Memory B cell (primary cell): ENCODE measurements around the gene SPNS1.
"Not testable (repeated sequence)": the region's sequence is repeated elsewhere in the genome, so short reads cannot be mapped to it uniquely, and the experiment has no call there.

Experiments
- ATAC-seq: fragments of 150-1000 bp; cut with Tn5 transposase; 2 replicates; pipeline ENCODE4 v1.10.0; 2021; ENCODE audit warnings: low read depth, mild to moderate bottlenecking, moderate library complexity
- DNase-seq, 2 donors: peaks; one replicate each; pipeline ENCODE4 v3.0.0; 2022; ENCODE audit warnings: low spot score in 2 of 2
- H3K27ac Mint-ChIP-seq: one replicate; pipeline ENCODE4 v1.8.0; 2022; ENCODE audit warnings: mild to moderate bottlenecking, moderate library complexity, mixed read lengths
- H3K27me3 Mint-ChIP-seq: one replicate; pipeline ENCODE4 v1.8.0; 2022; ENCODE audit warnings: mixed read lengths
- H3K36me3 Mint-ChIP-seq: one replicate; pipeline ENCODE4 v1.8.0; 2022; ENCODE audit warnings: mild to moderate bottlenecking, mixed read lengths
- H3K4me1 Mint-ChIP-seq: one replicate; pipeline ENCODE4 v1.8.0; 2022; ENCODE audit warnings: mixed read lengths
- H3K4me3 Mint-ChIP-seq: one replicate; pipeline ENCODE4 v1.8.0; 2022; ENCODE audit warnings: mild to moderate bottlenecking, moderate library complexity, mixed read lengths
- H3K9me3 Mint-ChIP-seq: one replicate; pipeline ENCODE4 v1.8.0; 2022; ENCODE audit warnings: mixed read lengths

The SPNS1 gene

DNA sequence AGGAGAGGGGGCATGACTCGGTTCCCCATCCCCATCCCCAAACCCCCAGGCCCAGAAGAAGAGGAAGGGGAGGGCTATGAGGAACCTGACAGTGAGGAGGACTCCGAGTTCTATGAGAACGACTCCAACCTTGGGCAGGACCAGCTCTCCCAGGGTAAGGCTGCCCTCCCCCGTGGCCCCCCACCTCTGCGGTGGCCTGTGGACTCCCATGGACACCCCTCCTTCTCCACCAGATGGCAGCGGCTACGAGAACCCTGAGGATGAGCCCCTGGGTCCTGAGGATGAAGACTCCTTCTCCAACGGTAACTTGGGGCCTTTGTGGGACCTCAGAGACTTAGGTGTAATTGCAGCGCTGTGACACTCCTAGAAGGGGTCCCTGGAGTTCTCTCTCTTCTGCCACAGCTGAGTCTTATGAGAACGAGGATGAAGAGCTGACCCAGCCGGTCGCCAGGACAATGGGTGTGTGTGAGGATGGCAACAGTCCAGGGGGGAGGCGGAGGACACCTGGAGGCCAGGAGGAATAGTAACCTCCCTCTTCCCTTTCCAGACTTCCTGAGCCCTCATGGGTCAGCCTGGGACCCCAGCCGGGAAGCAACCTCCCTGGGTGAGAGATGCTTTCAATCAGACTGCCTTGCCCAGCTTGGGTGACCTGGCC, 37.2 kb upstream of the SPNS1 start:
- no peak for DNase-seq
- Mint-ChIP-seq H3K36me3 (peaks cover 42% of the 10 kb centered on the region), H3K27ac (peak overlapping the region; percentile 79)

DNA sequence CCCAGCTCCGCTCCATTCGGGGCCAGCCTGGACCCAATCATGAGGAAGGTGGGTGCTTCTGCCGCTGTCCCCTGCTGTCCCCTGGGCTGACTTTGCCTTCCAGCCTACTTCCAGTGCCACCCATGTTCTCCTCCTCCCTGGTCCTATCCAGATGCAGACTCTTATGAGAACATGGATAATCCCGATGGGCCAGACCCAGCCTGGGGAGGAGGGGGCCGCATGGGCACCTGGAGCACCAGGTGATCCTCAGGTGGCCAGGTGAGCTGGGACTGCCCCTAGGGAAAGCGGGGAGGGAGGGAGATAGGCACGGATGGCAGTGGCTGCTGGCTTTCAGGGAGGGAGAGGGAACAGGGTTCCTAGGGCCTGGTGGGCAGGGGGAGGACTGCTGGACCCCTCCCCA, 35.9 kb upstream of the SPNS1 start:
- Mint-ChIP-seq H3K9me3 (no peaks in the 10 kb centered on the region), H3K4me3 (no peak overlapping the region), H3K27ac (peak overlapping the region; percentile 64), H3K36me3 (peaks cover 42% of the 10 kb centered on the region), H3K27me3 (no peaks in the 10 kb centered on the region), H3K4me1 (peaks cover 32% of the 10 kb centered on the region)
- DNase-seq (no peak), ATAC-seq (no peak)

More for the DNA sequence above, 37.2 kb upstream of the SPNS1 start:
- H3K4me3 Mint-ChIP-seq = no peak overlapping the region
- no peak for ATAC-seq
- H3K9me3 Mint-ChIP-seq = no peaks in the 10 kb centered on the region
- H3K27me3 Mint-ChIP-seq = no peaks in the 10 kb centered on the region
- H3K4me1 Mint-ChIP-seq = peaks cover 37% of the 10 kb centered on the region

DNA sequence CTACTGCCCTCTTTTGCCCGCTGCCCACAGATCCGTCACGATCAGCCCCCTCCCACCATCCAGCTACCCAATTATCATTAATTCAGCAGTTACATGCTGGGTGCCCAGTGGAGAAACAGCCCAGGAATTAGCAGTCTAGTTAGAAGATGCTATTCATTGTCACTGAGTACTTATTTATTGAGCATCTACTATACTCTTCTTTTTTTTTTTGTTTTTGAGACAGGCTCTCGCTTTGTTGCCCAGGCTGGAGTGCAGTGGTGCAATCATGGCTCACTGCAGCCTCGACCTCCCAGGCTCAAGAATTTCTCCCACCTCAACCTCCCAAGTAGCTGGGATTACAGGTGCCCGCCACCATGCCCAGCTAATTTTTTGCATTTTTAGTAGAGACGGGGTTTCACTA, 34.8 kb upstream of the SPNS1 start:
- not testable (repeated sequence) for ATAC-seq, DNase-seq, H3K27ac Mint-ChIP-seq, H3K4me3 Mint-ChIP-seq, H3K27me3 Mint-ChIP-seq, H3K9me3 Mint-ChIP-seq
- Mint-ChIP-seq H3K4me1 (peaks cover 27% of the 10 kb centered on the region), H3K36me3 (peaks cover 35% of the 10 kb centered on the region)

DNA sequence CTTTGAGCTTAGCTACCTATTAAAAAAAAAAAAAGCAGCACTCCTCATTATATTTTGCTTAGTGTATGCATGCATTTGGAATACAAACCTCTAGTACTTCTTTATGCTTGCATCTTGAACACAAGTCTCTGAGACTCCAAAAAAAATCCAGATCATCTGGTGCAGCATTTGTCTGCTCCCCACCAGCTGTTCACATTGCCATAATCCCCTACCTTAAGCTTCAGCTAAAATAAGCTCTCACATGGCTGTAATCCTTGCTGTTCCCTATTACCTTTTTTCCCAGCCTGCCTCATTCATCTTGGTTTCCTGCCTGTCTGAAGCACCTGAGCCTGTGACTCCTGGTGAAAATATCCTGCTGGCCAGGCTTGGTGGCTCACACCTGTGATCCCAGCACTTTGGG, 31.3 kb upstream of the SPNS1 start:
- no peak overlapping the region for H3K27ac Mint-ChIP-seq
- H3K4me3 Mint-ChIP-seq = no peak overlapping the region
- DNase-seq (no peak), ATAC-seq (no peak)
- H3K4me1 Mint-ChIP-seq = peaks cover 15% of the 10 kb centered on the region
- no peaks in the 10 kb centered on the region for H3K27me3 Mint-ChIP-seq
- no peaks in the 10 kb centered on the region for H3K9me3 Mint-ChIP-seq
- H3K36me3 Mint-ChIP-seq = peaks cover 9% of the 10 kb centered on the region

DNA sequence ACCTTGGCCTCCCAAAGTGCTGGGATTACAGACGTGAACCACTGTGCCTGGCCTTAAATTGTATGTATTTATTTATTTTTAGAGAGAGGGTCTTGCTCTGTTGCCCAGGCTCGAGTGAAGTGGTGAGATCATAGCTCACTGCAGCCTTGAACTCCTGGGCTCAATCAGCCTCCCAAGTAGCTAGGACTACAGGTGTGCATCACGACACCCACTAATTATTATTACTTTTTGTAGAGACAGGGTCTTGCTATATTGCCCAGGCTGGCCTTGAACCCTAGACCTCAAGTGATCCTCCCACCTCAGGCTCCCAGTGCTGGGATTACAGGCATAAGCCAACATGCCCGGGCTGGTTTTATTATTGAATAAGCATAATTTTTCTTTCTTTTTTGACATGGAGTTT, 27.9 kb upstream of the SPNS1 start:
- ATAC-seq = no peak
- peaks cover 16% of the 10 kb centered on the region for H3K4me1 Mint-ChIP-seq
- no peaks in the 10 kb centered on the region for H3K9me3 Mint-ChIP-seq
- no peak for DNase-seq
- no peak overlapping the region for H3K4me3 Mint-ChIP-seq
- no peaks in the 10 kb centered on the region for H3K27me3 Mint-ChIP-seq
- H3K36me3 Mint-ChIP-seq = peaks cover 2% of the 10 kb centered on the region
- no peak overlapping the region for H3K27ac Mint-ChIP-seq

DNA sequence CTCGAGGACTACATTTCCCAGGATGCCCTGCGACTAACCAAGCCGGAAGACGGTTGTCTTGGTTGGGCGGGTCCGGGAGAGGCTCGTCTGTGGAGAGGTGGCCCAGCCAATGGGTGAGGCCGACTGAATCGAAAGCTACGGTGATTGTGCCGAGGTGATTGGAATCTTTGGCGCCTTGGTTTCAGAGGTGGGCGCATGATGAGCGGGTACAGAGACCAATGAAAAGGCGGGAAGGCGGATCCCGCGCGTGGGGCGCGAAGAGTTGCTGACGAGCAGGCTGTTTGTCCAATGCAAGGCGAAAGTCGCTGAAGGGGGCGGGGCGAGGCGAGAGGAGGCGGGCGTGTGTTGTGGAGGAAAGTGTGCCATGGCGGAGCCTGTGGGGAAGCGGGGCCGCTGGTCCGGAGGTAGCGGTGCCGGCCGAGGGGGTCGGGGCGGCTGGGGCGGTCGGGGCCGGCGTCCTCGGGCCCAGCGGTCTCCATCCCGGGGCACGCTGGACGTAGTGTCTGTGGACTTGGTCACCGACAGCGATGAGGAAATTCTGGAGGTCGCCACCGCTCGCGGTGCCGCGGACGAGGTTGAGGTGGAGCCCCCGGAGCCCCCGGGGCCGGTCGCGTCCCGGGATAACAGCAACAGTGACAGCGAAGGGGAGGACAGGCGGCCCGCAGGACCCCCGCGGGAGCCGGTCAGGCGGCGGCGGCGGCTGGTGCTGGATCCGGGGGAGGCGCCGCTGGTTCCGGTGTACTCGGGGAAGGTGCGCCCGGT, 23.7 kb upstream of the SPNS1 start, which contains the start of gene NFATC2IP:
Gene NFATC2IP (plus strand): TSS at position 290 of the 762 bp plus-strand sequence. CDS start 75 bp downstream, at position 365.
- peaks cover 8% of the 10 kb centered on the region for H3K36me3 Mint-ChIP-seq
- ATAC-seq = peak; percentile 91
- peaks cover 19% of the 10 kb centered on the region for H3K4me1 Mint-ChIP-seq
- no peaks in the 10 kb centered on the region for H3K27me3 Mint-ChIP-seq
- H3K9me3 Mint-ChIP-seq = no peaks in the 10 kb centered on the region
- peak within 1 kb of the TSS; percentile 86 for H3K27ac Mint-ChIP-seq
- peak; percentile 98 to 99 for DNase-seq
- peak within 1 kb of the TSS; percentile 96 for H3K4me3 Mint-ChIP-seq

DNA sequence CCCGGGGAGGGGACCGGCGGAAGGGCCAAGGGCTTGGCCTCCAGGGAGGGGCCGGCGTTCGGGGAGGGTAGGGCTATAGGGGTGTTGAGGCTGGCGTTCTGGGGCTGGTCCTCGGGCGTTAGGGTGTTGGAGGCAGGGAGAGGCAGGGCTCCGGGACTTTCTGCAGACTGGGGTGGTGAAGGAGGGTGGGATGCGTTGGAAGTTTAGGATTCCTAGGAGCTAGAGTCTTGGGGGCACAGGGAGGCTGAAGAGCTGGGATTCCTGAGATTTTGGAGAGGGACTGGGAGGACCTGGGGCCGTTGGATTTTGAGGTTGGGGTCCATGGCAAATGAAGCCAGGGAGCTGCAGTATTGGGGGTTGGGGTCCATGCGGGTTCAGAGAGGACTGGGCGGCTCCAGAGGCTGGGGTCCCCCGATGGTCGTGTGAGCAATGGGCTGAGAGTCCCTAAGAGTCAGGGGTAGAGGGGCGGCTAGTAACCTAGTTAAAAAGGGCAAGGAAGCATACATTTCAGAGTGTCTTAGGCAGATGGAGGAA, 23.1 kb upstream of the SPNS1 start:
- Mint-ChIP-seq H3K27me3 (no peaks in the 10 kb centered on the region), H3K36me3 (peaks cover 13% of the 10 kb centered on the region), H3K4me3 (peak overlapping the region; percentile 96), H3K27ac (peak overlapping the region; percentile 86), H3K4me1 (peaks cover 17% of the 10 kb centered on the region), H3K9me3 (no peaks in the 10 kb centered on the region)
- no peak for DNase-seq
- ATAC-seq = no peak

DNA sequence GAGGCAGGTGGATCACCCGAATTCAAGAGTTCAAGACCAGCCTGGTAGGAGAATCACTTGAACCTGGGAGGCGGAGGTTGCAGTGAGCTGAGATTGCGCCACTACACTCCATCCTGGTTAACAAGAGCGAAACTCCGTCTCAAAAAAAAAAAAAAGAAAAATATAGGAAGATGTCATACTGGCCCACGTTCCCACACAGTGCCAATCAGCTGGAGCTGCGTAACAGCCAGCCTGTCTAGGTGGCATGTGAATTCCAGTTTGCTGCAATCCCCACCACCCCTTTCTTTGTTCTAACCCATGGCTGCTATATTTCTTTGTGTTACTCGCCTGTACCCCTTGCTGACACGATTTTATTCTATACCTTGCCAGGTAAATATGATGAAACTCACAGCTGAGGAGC, 16.4 kb upstream of the SPNS1 start:
- ATAC-seq = no peak
- Mint-ChIP-seq H3K27me3 (no peaks in the 10 kb centered on the region), H3K4me1 (peaks cover 4% of the 10 kb centered on the region), H3K9me3 (no peaks in the 10 kb centered on the region), H3K4me3 (no peak overlapping the region), H3K36me3 (peaks cover 25% of the 10 kb centered on the region), H3K27ac (no peak overlapping the region)
- no peak for DNase-seq

DNA sequence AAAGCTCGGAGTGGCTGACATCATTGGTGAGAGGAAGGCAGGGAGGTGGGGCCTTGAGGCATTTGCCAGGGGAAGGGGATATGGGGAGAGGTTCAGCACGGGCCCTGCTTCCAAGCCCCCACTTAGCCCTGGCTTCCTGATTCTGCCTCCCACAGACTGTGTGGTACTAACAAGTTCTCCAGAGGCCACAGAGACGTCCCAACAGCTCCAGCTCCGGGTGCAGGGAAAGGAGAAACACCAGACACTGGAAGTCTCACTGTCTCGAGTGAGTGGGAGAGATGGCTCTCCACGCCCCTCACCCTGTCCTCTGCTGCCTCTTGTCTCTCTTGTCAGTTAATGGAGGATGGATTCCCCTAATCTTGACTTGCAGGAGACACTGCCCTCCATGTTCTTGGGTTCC, 15.7 kb upstream of the SPNS1 start:
- peaks cover 6% of the 10 kb centered on the region for H3K4me1 Mint-ChIP-seq
- peaks cover 28% of the 10 kb centered on the region for H3K36me3 Mint-ChIP-seq
- no peak overlapping the region for H3K27ac Mint-ChIP-seq
- no peaks in the 10 kb centered on the region for H3K27me3 Mint-ChIP-seq
- ATAC-seq (no peak), DNase-seq (no peak)
- H3K9me3 Mint-ChIP-seq = no peaks in the 10 kb centered on the region
- no peak overlapping the region for H3K4me3 Mint-ChIP-seq

DNA sequence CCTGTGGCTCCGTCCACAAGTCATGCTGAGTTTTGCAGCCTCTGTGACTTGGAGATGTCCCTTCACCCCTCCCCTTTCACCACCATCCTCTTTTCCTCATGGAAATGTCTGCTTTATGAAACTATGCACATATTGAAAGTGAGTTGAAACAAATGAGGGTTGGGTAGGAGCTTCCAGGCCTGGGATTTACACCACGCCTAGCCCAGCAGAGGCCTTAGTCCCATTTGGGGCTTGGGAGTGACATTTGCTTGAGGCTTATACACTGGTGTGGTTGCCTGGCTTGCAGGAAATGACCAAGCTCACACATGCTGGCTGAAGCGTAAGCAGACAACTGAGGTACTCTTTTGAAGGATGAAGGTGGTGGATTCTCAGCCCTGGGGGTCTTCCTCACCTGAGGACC, 10.5 kb upstream of the SPNS1 start:
- H3K4me1 Mint-ChIP-seq = peaks cover 2% of the 10 kb centered on the region
- H3K27ac Mint-ChIP-seq = no peak overlapping the region
- H3K36me3 Mint-ChIP-seq = peaks cover 22% of the 10 kb centered on the region
- no peak for DNase-seq
- H3K27me3 Mint-ChIP-seq = no peaks in the 10 kb centered on the region
- H3K4me3 Mint-ChIP-seq = no peak overlapping the region
- no peaks in the 10 kb centered on the region for H3K9me3 Mint-ChIP-seq
- ATAC-seq = no peak

DNA sequence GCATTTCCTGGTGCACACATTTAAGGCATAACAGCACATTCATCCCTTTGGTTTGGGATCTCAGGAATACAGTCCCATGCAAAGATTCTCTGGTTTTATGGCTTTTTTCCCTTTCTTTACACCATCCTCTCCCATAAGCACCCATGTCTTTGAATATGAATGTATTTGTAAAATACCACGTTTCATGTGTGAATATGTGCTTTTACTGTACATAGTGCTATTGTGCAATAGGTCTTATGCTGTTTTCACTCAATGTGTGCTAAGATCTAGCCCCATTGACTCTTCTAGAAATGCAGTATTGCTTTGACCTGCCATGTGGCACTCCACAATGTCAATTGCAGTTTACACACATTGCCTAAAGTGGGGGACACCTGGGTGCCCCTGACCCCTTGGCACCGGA, 10.1 kb upstream of the SPNS1 start:
- Mint-ChIP-seq H3K4me3 (no peak overlapping the region), H3K27ac (no peak overlapping the region), H3K36me3 (peaks cover 22% of the 10 kb centered on the region), H3K27me3 (no peaks in the 10 kb centered on the region), H3K9me3 (no peaks in the 10 kb centered on the region), H3K4me1 (peaks cover 2% of the 10 kb centered on the region)
- ATAC-seq (no peak), DNase-seq (no peak)

DNA sequence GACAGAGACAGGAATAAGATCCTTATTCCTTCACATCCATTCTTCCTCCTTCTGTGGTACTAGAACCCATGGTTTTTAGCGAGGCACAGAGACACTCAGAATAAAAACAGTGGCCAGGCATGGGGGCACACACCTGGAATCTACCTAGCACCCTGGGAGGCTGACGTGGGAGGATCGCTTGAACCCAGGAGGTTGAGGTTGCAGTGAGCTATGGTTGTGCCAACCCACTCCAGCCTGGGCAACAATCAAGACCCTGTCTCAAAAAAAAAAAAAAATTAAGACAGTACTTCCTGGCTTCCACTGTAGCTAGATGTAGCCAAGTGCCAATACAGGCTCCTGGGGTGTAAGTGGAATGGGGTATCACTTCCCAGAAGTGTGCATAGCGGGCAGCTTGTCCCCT, 7.4 kb upstream of the SPNS1 start:
- Mint-ChIP-seq H3K27me3 (no peaks in the 10 kb centered on the region), H3K9me3 (no peaks in the 10 kb centered on the region), H3K36me3 (peaks cover 11% of the 10 kb centered on the region), H3K4me3 (no peak overlapping the region), H3K27ac (no peak overlapping the region), H3K4me1 (peaks cover 2% of the 10 kb centered on the region)
- ATAC-seq (no peak), DNase-seq (no peak)

DNA sequence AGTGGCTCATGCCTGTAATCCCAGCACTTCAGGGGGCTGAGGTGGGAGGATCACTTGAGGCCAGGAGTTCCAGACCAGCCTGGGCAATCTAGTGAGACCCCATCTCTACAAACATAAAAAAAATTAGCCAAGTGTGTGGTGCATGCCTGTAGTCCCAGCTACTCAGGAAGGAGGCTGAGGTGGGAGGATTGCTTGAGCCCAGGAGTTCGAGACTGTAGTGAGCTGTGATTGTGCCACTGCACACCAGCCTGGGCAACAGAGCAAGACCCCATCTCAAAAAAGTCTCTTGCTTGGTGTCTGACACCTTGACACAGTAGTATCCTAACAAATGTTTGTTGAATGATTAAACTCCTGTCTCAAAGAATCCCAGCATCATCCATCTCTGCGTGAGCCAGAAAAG, 4.9 kb upstream of the SPNS1 start:
- not testable (repeated sequence) for H3K9me3 Mint-ChIP-seq, H3K27me3 Mint-ChIP-seq, H3K36me3 Mint-ChIP-seq, H3K4me3 Mint-ChIP-seq, ATAC-seq, H3K4me1 Mint-ChIP-seq, H3K27ac Mint-ChIP-seq, DNase-seq

DNA sequence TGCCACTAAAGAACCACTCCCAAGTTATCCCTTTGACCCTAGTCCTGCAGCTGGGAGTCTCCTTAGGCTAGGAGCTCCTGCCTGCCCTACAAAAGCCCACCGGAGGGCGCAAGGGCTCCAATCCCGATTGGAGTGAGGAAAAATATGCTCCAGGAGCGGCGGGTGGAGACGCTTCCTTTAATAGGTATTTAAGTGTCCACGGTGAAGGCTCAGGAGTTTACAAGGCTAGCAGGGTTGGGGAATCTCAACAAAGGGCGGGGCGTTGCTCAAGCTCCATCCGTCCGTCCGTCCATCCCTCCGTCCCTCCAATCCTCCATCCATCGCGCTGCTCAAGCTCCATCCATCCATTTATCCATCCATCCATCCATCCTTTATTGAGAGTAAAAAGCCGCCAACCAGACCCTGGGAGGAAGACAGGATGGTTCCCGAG, 556 bp upstream of the SPNS1 start:
- H3K4me3 Mint-ChIP-seq = peak overlapping the region; percentile 95
- peaks cover 7% of the 10 kb centered on the region for H3K36me3 Mint-ChIP-seq
- H3K27me3 Mint-ChIP-seq = no peaks in the 10 kb centered on the region
- H3K27ac Mint-ChIP-seq = peak overlapping the region; percentile 99
- no peaks in the 10 kb centered on the region for H3K9me3 Mint-ChIP-seq
- DNase-seq (no peak), ATAC-seq (no peak)
- H3K4me1 Mint-ChIP-seq = peaks cover 24% of the 10 kb centered on the region
